AG09309 (cell line): ENCODE measurements around the gene DPYSL5.

ENCODE experiments used
- DNase-seq: peaks from one replicate; pipeline ENCODE4 v3.0.0-alpha.2; 2010; ENCODE audit warnings: low read depth
- H3K4me3 ChIP-seq: 2 replicates; pipeline ENCODE4 v1.5.1; 2011; ENCODE audit warnings: mild to moderate bottlenecking, low read depth, low read length, moderate library complexity; ENCODE audit not compliant: control insufficient read depth
- TF ChIP-seq, protein P1 (sequence below): IDR thresholded peaks from 2 replicates; pipeline ENCODE4 v1.5.1; 2011; ENCODE audit warnings: mild to moderate bottlenecking, low read depth, low read length, inconsistent platforms; ENCODE audit not compliant: insufficient read depth, control insufficient read depth; ENCODE audit errors: missing control alignments

DPYSL5 gene

DNA sequence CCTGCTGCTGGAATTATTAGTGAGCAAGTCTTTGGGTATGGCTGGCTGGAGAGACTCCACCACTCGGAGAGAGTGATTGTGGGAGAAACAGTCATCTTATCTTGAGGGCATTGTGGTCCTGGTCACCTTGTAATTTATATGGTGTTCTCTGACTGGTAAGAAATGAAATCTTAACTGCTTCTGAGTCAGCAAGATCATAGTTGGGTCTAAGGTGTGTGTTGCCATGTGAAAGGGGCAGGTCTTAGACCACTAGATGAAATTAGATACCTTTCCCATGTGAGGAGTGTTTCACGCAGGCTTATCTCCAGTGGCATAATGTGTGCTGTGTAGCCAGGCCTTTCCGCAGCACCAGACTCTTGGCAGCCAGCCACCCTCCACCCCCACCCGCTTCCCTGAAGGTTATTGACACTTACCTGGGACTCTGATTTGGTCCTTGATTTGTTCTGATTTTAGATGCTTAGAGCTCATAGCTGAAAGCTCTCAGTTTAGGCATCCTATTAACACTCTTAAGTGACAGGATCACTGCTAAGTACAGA is 130.2 kb downstream of the DPYSL5 start:
- TF ChIP-seq, protein P1, sequence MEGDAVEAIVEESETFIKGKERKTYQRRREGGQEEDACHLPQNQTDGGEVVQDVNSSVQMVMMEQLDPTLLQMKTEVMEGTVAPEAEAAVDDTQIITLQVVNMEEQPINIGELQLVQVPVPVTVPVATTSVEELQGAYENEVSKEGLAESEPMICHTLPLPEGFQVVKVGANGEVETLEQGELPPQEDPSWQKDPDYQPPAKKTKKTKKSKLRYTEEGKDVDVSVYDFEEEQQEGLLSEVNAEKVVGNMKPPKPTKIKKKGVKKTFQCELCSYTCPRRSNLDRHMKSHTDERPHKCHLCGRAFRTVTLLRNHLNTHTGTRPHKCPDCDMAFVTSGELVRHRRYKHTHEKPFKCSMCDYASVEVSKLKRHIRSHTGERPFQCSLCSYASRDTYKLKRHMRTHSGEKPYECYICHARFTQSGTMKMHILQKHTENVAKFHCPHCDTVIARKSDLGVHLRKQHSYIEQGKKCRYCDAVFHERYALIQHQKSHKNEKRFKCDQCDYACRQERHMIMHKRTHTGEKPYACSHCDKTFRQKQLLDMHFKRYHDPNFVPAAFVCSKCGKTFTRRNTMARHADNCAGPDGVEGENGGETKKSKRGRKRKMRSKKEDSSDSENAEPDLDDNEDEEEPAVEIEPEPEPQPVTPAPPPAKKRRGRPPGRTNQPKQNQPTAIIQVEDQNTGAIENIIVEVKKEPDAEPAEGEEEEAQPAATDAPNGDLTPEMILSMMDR, result no peak
- H3K4me3 ChIP-seq, result no peak overlapping the region
- DNase-seq, result no peak

DNA sequence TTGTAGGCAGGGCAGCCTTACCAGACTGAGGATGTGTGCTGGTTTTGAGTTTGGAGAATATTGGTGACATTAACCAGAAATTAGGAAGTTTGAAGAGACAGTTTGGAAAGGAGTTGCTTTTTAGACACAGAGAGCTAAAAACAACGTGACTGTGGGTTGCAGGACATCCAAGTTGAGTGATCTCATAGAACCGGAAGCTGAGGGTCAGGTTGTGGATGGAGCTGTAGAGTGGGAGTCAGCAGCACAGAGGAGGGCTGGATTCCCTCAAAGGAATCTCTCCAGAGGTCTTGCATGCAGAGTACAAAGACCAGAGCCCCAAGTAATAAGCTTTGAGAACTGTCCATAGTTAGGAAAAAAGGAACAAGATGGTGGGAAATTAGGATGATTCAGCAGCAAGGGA is 131.8 kb downstream of the DPYSL5 start:
- TF ChIP-seq, protein P1, result no peak
- DNase-seq, result no peak

DNA sequence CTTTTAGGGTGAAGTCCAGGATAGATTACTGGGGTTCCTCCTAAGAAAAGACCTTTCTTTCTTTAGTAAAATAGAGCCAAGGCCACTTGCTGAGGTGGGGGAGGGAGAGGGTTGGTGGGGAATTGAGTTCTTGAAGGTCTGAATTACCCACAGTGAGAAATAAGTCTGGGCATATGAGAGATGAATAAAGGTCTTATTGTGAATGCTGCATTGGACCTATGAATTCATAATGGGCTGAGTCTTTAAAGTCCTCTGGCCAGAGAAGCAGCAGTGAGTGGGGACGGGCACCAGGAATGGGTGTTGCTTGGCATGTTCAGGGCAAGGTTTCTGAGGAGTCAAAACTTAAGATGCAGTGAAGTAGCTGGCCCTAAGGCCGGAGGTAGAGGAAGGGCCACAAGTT is 133.0 kb downstream of the DPYSL5 start:
- TF ChIP-seq, protein P1, result no peak
- DNase-seq, result no peak
- no peak overlapping the region for H3K4me3 ChIP-seq

More for the DNA sequence above, 131.8 kb downstream of the DPYSL5 start:
- no peak overlapping the region for H3K4me3 ChIP-seq

DNA sequence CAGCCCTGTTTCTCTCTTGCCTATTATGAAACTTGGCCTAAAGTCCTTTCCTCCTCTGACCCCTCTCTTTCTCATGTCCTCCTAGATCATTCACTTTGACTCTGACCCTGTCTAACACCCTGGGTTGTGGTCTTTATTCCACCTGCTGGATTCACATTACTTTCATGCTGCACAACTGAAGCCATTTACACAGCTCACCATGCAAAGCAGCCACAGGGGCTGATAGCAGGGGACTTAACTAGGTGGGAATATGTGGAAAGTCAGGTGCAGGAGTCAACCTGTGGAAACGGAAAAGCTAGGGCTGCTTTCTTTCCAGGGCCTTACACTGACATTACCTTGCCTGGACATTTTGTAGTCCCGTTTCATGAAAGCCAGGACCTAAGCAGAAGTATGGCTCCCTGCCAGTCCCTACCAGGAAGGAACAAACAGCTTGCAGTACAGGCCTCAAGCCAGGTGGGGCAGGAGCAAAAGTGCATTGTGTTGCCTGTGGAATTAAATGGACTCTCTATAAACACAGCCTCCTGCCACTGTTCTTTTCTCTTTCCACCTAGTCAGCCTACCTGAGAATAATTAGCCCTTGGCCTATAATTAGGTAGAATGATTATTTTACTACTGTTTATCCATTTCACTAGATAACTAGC is 134.3 kb downstream of the DPYSL5 start:
- TF ChIP-seq, protein P1, result no peak
- no peak overlapping the region for H3K4me3 ChIP-seq
- DNase-seq, result no peak

DNA sequence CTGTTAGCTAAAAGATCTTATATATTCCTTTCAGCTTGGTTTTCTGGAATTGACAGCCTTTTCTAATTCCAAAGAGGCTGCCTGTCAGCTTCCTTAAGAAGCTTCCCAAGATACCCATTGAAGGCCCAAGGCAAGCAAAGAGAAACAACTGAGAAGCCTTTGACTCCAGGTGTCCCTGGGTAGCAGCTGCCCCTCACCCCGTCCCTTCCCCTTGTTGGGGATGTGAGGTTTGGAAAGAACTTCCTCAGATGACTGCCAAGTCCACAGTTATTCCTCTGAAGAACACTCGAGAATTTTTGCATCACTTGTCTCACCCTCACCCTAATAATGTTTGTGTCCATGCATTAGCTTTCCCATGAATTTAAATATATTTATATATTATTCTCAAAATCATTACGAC is 135.8 kb downstream of the DPYSL5 start:
- TF ChIP-seq, protein P1, result no peak
- no peak for DNase-seq
- H3K4me3 ChIP-seq, result no peak overlapping the region

DNA sequence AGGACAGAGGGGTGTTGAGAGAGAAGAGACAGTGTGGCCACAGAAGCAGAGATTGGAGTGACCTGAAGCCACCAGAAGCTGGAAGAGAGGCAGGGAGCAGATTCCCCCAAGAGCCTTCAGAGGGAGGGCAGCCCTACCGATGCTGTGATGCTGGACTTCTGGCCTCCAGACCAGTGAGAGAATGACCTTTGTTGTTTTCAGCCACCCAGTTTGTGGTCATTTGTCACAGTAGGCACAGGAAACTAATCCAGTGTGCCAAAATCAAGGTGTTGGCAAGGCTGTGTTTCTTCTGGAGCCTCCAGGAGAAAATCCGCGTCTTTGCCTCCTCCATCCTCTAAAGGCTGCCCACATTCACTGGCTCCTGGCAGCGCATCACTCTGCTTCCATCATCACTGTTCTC is 137.9 kb downstream of the DPYSL5 start:
- no peak for DNase-seq
- TF ChIP-seq, protein P1, result no peak
- H3K4me3 ChIP-seq, result no peak overlapping the region
